ENCODE data around the gene NLRP12.

DNA sequence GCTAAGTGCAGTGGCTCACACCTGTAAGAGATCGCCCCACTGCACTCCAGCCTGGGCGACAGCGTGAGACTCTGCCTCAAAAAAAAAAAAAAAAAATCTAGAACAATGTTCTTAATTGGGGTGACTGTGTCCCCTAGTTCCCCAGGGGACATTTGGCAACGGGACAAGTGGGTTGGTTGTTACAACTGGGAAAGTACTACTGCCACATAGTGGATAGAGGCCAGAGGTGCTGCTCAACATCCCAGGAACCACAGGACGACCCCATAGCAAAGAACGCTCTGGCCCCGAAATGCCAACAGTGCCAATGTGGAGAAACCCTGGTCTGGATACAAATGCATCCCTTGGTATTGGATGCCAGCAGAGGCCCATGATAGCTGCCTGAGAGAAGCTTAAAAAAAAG is 11.8 kb downstream of the NLRP12 start:
- TF ChIP-seq, protein P1, sequence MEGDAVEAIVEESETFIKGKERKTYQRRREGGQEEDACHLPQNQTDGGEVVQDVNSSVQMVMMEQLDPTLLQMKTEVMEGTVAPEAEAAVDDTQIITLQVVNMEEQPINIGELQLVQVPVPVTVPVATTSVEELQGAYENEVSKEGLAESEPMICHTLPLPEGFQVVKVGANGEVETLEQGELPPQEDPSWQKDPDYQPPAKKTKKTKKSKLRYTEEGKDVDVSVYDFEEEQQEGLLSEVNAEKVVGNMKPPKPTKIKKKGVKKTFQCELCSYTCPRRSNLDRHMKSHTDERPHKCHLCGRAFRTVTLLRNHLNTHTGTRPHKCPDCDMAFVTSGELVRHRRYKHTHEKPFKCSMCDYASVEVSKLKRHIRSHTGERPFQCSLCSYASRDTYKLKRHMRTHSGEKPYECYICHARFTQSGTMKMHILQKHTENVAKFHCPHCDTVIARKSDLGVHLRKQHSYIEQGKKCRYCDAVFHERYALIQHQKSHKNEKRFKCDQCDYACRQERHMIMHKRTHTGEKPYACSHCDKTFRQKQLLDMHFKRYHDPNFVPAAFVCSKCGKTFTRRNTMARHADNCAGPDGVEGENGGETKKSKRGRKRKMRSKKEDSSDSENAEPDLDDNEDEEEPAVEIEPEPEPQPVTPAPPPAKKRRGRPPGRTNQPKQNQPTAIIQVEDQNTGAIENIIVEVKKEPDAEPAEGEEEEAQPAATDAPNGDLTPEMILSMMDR (IDR thresholded peaks at IDR 0.05): no peak
- TF ChIP-seq POLR2A (IDR thresholded peaks at IDR 0.05; ENCODE audit: low read depth) (no peak), POLR2AphosphoS5 (IDR thresholded peaks at IDR 0.05) (no peak)
